GM10248 (cell line): ENCODE measurements around the gene CUBN.

Experiments used
- CTCF ChIA-PET: fragments of 300-600 bp; sonication (Branson Sonifier 250); formaldehyde crosslinking; extraction: SDS; loops from one replicate; lab custom pipeline; 2021; ENCODE audit warnings: antibody characterized with exemption; lab: Yijun Ruan, JAX
- POLR2A ChIA-PET: fragments of 350-650 bp; sonication (Branson Sonifier 250); formaldehyde crosslinking; extraction: SDS; loops from one replicate; lab custom pipeline; 2020; ENCODE audit warnings: antibody characterized with exemption; lab: Yijun Ruan, JAX
- DNase-seq: peaks from one replicate; pipeline ENCODE4 v3.0.0; 2012; ENCODE audit errors: extremely low spot score
- CTCF ChIP-seq: IDR thresholded peaks from 2 replicates; pipeline ENCODE4 v1.5.1; 2012; ENCODE audit warnings: mild to moderate bottlenecking, low read depth; ENCODE audit errors: extremely low read depth, missing control alignments, control extremely low read depth

CUBN gene

GRCh38 chr10:16854623-16855022 lies 275.0 kb downstream of the CUBN start:
- POLR2A ChIA-PET = no interaction called here
- TF ChIP-seq CTCF = no peak
- CTCF ChIA-PET = no interaction called here
- no peak for DNase-seq

GRCh38 chr10:16853809-16854208 lies 275.8 kb downstream of the CUBN start:
- ChIA-PET POLR2A (no interaction called here), CTCF (interaction anchor here (1.4 kb wide), 1 partner anchor 10 kb away, joined by 3 read pairs; no protein-coding TSS in a partner anchor)
- DNase-seq = no peak
- no peak for TF ChIP-seq CTCF

GRCh38 chr10:16853201-16853600 lies 276.4 kb downstream of the CUBN start:
- POLR2A ChIA-PET = no interaction called here
- no peak for DNase-seq
- peak; percentile 16 for TF ChIP-seq CTCF
- CTCF ChIA-PET = interaction anchor here (1.4 kb wide), 1 partner anchor 11 kb away, joined by 3 read pairs; no protein-coding TSS in a partner anchor

- no peak for DNase-seq
- no peak for TF ChIP-seq CTCF
- ChIA-PET CTCF (interaction anchor here (1.4 kb wide), 1 partner anchor 11 kb away, joined by 3 read pairs; no protein-coding TSS in a partner anchor), POLR2A (no interaction called here)
These were observed 277.0 kb downstream of the CUBN start for GRCh38 chr10:16852624-16853023.

GRCh38 chr10:16848562-16849154 lies 281.0 kb downstream of the CUBN start:
- POLR2A ChIA-PET = no interaction called here
- no peak for DNase-seq
- TF ChIP-seq CTCF = no peak
- CTCF ChIA-PET = interaction anchor here (1.1 to 1.5 kb wide), 3 partner anchors 22 to 581 kb away, joined by 3 to 5 read pairs (median 3); no protein-coding TSS in a partner anchor

- POLR2A ChIA-PET = no interaction called here
- DNase-seq = no peak
- CTCF ChIA-PET = interaction anchor here (1.7 to 3.2 kb wide), 2 partner anchors 9 to 409 kb away, joined by 7 to 16 read pairs; no protein-coding TSS in a partner anchor
- TF ChIP-seq CTCF = no peak
These were observed 282.0 kb downstream of the CUBN start for GRCh38 chr10:16847644-16848043.
